Keratinocyte (primary cell): Measurements from ENCODE around the gene MPP1. TPM values are rescaled to one million over a fixed set of nuclear protein-coding genes. Genes with fewer than 3 reads are reported as not detected.

Experiments
- DNase-seq: peaks from one replicate; pipeline ENCODE4 v3.0.0-alpha.2; 2011; ENCODE audit warnings: low read depth, missing footprints, low spot score
- FAIRE-seq: peaks from 2 replicates; lab custom pipeline; 2011; peaks lifted over from hg19 to GRCh38; lab: Jason Lieb, UNC
- H2AFZ ChIP-seq: 2 replicates; pipeline ENCODE4 v1.6.0; 2012; ENCODE audit warnings: low read length, control low read depth, inconsistent platforms; ENCODE audit not compliant: control insufficient read depth
- H3K27ac ChIP-seq: 2 replicates; pipeline ENCODE4 v1.5.1; 2011; ENCODE audit warnings: low read length; ENCODE audit not compliant: control insufficient read depth, insufficient read depth
- H3K27me3 ChIP-seq: 3 replicates; pipeline ENCODE4 v1.6.0; 2011; ENCODE audit warnings: low read length; ENCODE audit not compliant: control insufficient read depth, insufficient read depth; ENCODE audit errors: extremely low read depth
- H3K36me3 ChIP-seq, 2 experiments: 2 replicates in 1 of 2; 3 replicates in 1 of 2; pipeline ENCODE4 v1.5.1; 2011; ENCODE audit warnings: low read length in 2 of 2, mild to moderate bottlenecking in 1 of 2; ENCODE audit not compliant: control insufficient read depth in 2 of 2, insufficient read depth in 2 of 2; ENCODE audit errors: extremely low read depth in 1 of 2
- H3K4me1 ChIP-seq: 3 replicates; pipeline ENCODE4 v1.5.1; 2011; ENCODE audit warnings: low read length; ENCODE audit not compliant: control insufficient read depth, insufficient read depth; ENCODE audit errors: extremely low read depth
- H3K4me2 ChIP-seq: 3 replicates; pipeline ENCODE4 v1.6.0; 2011; ENCODE audit warnings: low read depth, low read length; ENCODE audit not compliant: control insufficient read depth, insufficient read depth; ENCODE audit errors: extremely low read depth
- H3K4me3 ChIP-seq, 3 experiments: fragments of 200-600 bp in 1 of 3; sonication (generic) in 1 of 3; 2 replicates in 2 of 3; 3 replicates in 1 of 3; pipeline ENCODE4 v1.5.1; 2011 to 2016; ENCODE audit warnings: low read length in 3 of 3, mild to moderate bottlenecking in 3 of 3, control low read depth in 2 of 3, inconsistent platforms in 1 of 3, low read depth in 1 of 3, mixed read lengths in 1 of 3, mixed run types in 1 of 3, moderate library complexity in 1 of 3; ENCODE audit not compliant: control insufficient read depth in 2 of 3, insufficient read depth in 2 of 3; ENCODE audit errors: extremely low read depth in 1 of 3
- H3K79me2 ChIP-seq: 2 replicates; pipeline ENCODE4 v1.6.0; 2012; ENCODE audit warnings: low read length; ENCODE audit not compliant: control insufficient read depth, insufficient read depth
- H3K9ac ChIP-seq: 3 replicates; pipeline ENCODE4 v1.6.0; 2011; ENCODE audit warnings: low read length; ENCODE audit not compliant: control insufficient read depth, insufficient read depth; ENCODE audit errors: extremely low read depth
- H3K9me1 ChIP-seq: 3 replicates; pipeline ENCODE4 v1.6.0; 2011; ENCODE audit warnings: low read length; ENCODE audit not compliant: control insufficient read depth, insufficient read depth; ENCODE audit errors: extremely low read depth
- H3K9me3 ChIP-seq: 2 replicates; pipeline ENCODE4 v1.5.1; 2012; ENCODE audit warnings: low read depth, low read length; ENCODE audit not compliant: control insufficient read depth
- H4K20me1 ChIP-seq: 3 replicates; pipeline ENCODE4 v1.6.0; 2011; ENCODE audit warnings: low read length; ENCODE audit not compliant: control insufficient read depth, insufficient read depth; ENCODE audit errors: extremely low read depth
- CTCF ChIP-seq, 3 experiments: IDR thresholded peaks in 1 of 3; conservative IDR thresholded peaks in 1 of 3; optimal IDR thresholded peaks in 1 of 3; 2 replicates in 2 of 3; 3 replicates in 1 of 3; pipeline versions ENCODE3 to v1.5.1; 2011; ENCODE audit warnings: low read length in 3 of 3, mild to moderate bottlenecking in 3 of 3, moderate library complexity in 2 of 3, control low read depth in 1 of 3, inconsistent platforms in 1 of 3; ENCODE audit not compliant: insufficient read depth in 2 of 3; ENCODE audit errors: extremely low read depth in 1 of 3
- EZH2 ChIP-seq: IDR thresholded peaks from one replicate; pipeline ENCODE4 v1.6.1; 2012; ENCODE audit warnings: inconsistent platforms, mild to moderate bottlenecking, low read length, moderate library complexity
- dilution Hi-C: fragments of 300-500 bp; cut with MboI; formaldehyde crosslinking; loops from one replicate; pipeline ENCODE4 v1.7.0; 2020; ENCODE audit warnings: low sequenced_read_pairs; ENCODE audit not compliant: extremely low pct_ligation_motif_present
- polyA plus RNA-seq, 5 experiments: library from polyadenylated mRNA; depleted of rRNA in 3 of 5; stranded (reverse) in 3 of 5; stranded (forward) in 1 of 5; unstranded in 1 of 5; fragments of >200 nt; gene quantifications; 1 replicate in 1 of 5; 2 replicates in 3 of 5; 3 replicates in 1 of 5; pipeline versions ENCODE4 v1.2.1 to v1.2.3, GENCODE V29; 2011 to 2012; ENCODE audit warnings: missing spikeins in 2 of 5, low read depth in 1 of 5, low replicate concordance in 1 of 5

Gene MPP1
- polyA plus RNA-seq, 1 donor (not counting 4 experiments of a cell fraction or from before 2014, with no cell fraction given) = 4.9 TPM

DNA sequence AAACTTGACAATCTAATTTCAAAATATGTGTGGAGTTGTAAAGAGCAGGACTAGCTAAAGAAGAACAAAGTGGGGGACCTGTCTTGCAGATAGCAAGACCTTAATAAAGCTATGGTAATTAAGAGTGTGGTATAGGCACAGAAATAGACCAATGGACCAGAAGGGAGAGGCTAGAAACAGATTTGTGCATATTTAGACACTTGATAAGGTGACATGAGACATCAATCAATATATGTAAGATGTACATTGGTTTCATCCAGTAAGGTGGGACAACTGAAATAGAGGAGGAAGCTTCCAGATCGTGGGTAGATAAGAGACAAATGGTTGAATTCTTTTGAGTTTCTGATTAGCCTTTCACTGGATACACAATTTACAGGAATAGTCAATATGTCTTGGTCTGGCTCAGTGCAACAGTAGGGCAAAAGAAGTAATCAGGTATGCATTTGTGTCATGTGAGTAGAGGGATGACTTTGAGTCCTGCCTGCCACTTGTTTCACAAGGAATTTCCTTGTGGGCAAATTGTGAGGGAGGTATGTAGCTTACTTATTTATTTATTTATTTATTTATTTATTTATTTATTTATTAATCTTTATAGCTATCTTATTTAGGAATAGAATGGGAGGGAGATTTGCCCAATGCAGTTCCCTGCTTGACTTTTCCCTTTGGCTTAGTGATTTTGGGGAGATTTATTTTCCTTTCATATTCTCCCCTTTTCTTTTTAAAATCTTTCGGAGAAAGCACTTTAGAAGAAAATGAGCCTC is 7.2 kb upstream of the MPP1 start:
- Histone ChIP-seq H2AFZ (no peak overlapping the region), H3K9me3 (no peaks in the 10 kb centered on the region), H3K27ac (no peak overlapping the region), H3K36me3 (no peaks in the 10 kb centered on the region), H3K79me2 (no peaks in the 10 kb centered on the region), H3K27me3 (no peaks in the 10 kb centered on the region), H3K4me3 (no peak overlapping the region), H3K4me1 (no peaks in the 10 kb centered on the region), H4K20me1 (no peaks in the 10 kb centered on the region), H3K9ac (no peak overlapping the region), H3K4me2 (no peak overlapping the region), H3K9me1 (no peaks in the 10 kb centered on the region)
- no peak for TF ChIP-seq EZH2
- TF ChIP-seq CTCF (optimal IDR thresholded peaks at IDR 0.05 in 1 of 3, IDR thresholded peaks at IDR 0.05 in 1 of 3, conservative IDR thresholded peaks at IDR 0.05 in 1 of 3; ENCODE audit: extremely low read depth in 1 of 3, insufficient read depth in 2 of 3, low read length in 3 of 3) = no peak
- FAIRE-seq = no peak
- dilution Hi-C loops = no loop called here
- no peak for DNase-seq

- no peaks in the 10 kb centered on the region for H3K27me3 ChIP-seq
Measured at GRCh38 chrX:154809939-154810665, 4.8 kb upstream of the MPP1 start.

More at GRCh38 chrX:154809939-154810665, 4.8 kb upstream of the MPP1 start:
- Histone ChIP-seq H2AFZ (no peak overlapping the region), H3K9me1 (no peaks in the 10 kb centered on the region), H3K9me3 (no peaks in the 10 kb centered on the region), H3K27ac (no peak overlapping the region), H3K79me2 (no peaks in the 10 kb centered on the region), H3K9ac (no peak overlapping the region), H3K4me2 (no peak overlapping the region), H3K4me1 (peaks cover 3% of the 10 kb centered on the region), H4K20me1 (no peaks in the 10 kb centered on the region), H3K36me3 (no peaks in the 10 kb centered on the region), H3K4me3 (no peak overlapping the region)
- no peak for TF ChIP-seq EZH2
- TF ChIP-seq CTCF (optimal IDR thresholded peaks at IDR 0.05 in 1 of 3, IDR thresholded peaks at IDR 0.05 in 1 of 3, conservative IDR thresholded peaks at IDR 0.05 in 1 of 3; ENCODE audit: extremely low read depth in 1 of 3, insufficient read depth in 2 of 3, low read length in 3 of 3) = no peak
- no peak for FAIRE-seq
- dilution Hi-C loops = no loop called here
- no peak for DNase-seq
